ENCODE measurements around the gene FYTTD1.

Gene FYTTD1

GRCh38 chr3:197836244-197836643 is 86.6 kb downstream of the FYTTD1 start:
- no peak for DNase-seq (ENCODE audit: low read depth)
